HG03460 (cell line): ENCODE measurements around the gene BTBD1.

Experiments used
- ATAC-seq: cut with Tn5 transposase; IDR thresholded peaks from one replicate; pipeline ENCODE4 v1.9.1; 2021; ENCODE audit not compliant: unreplicated experiment

The BTBD1 gene

DNA sequence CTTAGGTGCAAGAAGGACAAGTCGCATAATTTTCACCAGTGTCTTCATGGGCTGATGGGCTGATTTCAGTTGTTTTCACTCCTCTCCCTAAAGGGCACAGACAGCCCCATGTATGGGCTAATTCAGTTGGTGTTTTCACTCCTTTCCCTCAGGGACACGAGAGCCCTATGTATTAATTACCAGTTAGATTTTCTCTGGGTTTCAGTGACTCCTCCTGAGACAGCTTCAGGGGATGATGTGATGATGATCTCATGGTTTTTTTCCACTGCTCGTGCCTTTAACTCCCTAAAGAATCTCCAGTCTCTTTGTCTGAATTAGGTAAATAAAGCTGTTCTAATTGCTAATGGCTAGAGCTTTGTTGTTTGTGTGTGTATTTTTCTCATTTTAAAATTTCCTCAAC, 71.1 kb downstream of the BTBD1 start:
- ATAC-seq = no peak

- ATAC-seq = no peak
These were observed 72.0 kb downstream of the BTBD1 start for GRCh38 chr15:82995076-82995475.

DNA sequence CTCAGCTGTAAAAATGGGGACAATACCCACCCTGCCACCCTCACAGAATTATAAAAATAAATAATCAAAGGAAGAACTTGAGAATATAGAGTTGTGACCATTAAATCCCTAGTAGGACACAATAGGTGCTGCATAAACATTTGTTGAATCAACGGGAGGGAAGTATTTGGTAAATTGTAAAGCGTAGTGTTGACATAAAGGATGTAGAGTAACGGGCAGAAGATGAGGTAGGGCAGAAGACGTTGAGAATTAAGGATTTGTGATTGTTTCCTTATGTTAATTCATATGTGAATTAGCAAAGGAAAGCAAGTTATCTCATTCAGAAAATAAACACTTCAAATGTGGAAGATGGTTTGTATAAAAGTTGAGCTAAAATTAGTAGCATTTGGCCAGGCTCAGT, 73.9 kb downstream of the BTBD1 start:
- ATAC-seq = no peak

GRCh38 chr15:82992436-82992998, 74.5 kb downstream of the BTBD1 start:
- ATAC-seq = no peak

GRCh38 chr15:82986442-82986780, 80.6 kb downstream of the BTBD1 start:
- peak; percentile 24 for ATAC-seq

DNA sequence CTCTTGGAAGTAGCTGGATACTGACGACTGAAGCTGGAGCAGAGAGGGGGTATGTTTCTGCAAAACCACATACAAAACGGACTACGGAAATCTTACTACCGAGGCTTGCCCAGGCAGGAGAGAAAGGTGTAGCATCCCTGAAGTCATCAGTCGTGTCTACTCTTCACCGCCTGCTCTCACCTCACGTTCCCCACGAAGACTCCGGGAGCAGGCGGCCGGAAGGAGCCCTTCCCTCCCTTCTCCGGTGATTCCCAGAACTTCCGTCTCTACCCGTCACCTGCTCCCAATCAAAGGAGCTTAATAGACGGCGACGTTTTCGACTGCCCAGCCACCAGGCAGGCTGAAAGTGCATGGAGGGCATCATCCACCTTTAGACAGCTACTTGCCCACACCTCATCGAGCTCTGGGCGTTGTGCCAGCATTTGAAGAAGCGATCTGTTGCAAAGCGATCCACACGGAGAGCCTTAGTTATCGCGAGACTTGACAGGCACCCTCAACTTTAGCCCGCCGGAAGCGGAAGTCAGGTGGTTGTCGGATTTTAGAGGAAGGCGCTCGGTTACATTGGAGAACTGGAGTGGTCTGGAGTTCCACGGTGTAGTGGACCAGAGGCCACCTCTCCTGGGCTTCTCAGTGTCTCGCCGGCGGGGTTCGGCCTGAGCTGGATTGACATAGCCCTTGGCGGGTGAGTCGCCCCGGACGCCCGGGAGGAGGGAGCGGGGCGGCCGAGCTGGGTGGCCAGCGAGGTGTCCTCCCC, 81.2 kb downstream of the BTBD1 start, which contains the start of gene RAMAC:
Gene RAMAC, plus strand, starts transcription at position 523 of the 754 bp plus-strand sequence. CDS start 2,809 bp downstream, outside the sequence.
- ATAC-seq = peak; percentile 96

- no peak for ATAC-seq
These were observed 86.1 kb downstream of the BTBD1 start for GRCh38 chr15:82980981-82981380.

- no peak for ATAC-seq
These were observed 87.3 kb downstream of the BTBD1 start for GRCh38 chr15:82979726-82980125.

DNA sequence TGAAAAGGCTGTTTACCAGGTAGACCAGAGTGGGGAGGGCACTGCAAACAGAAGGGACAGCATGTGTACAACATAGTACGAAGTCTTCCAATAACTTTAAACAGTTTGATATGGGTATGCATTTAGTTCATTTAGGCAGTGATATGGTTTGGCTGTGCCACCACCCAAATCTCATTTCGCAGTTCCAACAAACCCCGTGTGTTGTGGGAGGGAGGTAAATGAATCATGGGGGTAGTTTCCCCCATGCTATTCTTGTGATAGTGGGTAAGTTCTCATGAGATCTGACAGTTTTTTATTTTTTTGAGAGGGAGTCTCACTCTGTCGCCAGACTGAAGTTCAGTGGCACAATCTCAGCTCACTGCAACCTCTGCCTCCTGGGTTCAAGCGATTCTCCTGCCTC, 88.6 kb downstream of the BTBD1 start:
- no peak for ATAC-seq

DNA sequence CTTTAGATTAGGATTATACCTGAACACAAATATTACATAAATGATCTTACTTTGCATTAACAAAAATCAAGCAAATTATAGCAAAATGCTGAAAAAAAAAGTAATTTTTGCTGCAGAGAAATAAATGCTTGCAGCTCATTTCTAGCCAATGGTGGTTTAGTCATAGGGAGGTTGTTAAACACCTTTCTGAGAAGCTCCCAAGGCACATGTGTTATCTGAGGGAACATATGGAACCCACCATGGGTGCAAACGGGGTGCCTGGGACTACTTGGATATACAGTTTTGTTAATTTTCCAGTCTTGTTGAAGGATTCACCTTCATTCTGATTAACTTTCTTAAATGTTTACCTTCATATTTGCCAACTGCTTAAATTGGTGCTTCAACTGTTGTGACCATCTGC, 90.0 kb downstream of the BTBD1 start:
- ATAC-seq = no peak

- no peak for ATAC-seq
These were observed 94.1 kb downstream of the BTBD1 start for GRCh38 chr15:82972990-82973389.

- no peak for ATAC-seq
These were observed 95.7 kb downstream of the BTBD1 start for GRCh38 chr15:82971218-82971984.

- no peak for ATAC-seq
These were observed 96.4 kb downstream of the BTBD1 start for GRCh38 chr15:82970696-82971095.

DNA sequence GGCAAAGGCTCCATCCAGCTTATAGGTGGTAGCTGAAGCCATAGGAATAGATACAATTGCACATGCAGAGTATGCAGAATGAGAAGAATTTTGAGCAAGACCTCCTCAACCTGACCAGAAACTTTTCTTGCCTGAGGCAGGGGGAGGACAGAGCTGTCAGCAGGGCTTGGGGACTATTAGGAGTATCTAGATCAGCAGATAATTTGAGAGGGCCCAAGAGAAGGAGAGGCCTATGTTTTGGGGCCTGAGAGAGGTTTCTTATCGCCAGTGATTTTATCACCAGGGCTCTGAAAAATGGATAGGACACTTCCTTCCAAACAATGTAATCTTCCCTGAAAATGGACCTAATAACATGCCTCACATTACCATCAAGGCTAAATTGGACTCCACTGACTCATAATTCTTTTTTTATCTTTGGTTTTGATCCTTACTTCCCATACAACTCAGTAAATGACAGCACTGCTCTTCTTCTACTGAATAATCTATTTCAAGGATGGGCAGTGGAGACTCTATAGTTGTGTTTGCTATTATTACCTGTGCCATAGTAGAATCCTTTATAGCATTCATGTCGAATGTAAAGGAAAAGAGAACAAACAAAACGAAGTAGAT, 96.9 kb downstream of the BTBD1 start:
- no peak for ATAC-seq

- no peak for ATAC-seq
These were observed 97.7 kb downstream of the BTBD1 start for GRCh38 chr15:82969353-82969752.

DNA sequence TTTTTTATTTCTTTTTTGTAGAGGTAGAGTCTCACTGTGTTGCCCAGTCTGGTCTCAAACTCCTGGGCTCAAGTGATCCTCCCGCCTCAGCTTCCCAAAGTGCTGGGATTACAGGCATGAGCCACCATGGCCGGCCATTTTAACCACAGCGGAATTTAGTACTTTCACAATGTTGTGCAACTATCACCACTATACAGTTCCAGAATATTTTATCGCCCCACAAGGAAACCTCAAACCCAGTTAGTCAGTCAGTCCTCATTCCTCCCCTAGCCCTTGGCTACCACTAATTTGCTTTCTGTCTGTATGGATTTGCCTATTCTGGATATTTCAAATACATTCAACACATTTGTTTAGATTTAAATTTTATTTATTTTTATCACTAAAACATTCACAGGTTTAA, 99.0 kb downstream of the BTBD1 start:
- no peak for ATAC-seq

DNA sequence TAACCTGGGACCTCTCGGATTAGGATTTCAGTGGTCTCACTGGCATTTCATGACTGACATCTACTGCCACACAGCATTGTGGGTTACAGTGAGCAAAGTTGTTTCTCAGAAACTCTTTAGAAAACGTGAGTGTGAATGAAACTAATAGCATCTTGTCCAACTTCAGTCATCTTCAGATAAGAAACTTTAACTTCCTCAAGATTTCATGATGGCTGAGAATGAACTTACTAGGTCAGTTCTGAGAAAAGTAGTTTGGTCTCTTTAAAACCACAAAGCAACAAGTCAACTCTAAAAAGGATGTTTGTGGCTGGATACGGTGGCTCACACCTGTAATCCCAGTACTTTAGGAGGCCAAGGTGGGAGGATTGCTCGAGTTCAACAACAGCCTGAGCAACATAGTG, 100.4 kb downstream of the BTBD1 start:
- ATAC-seq = peak; percentile 85
